Measurements from ENCODE around the gene HS6ST2.

GRCh38 chrX:132618810-132619209 is 339.6 kb downstream of the HS6ST2 start:
- TF ChIP-seq CTCF (IDR thresholded peaks at IDR 0.05) (no peak), POLR2AphosphoS5 (IDR thresholded peaks at IDR 0.05) (no peak), POLR2A (IDR thresholded peaks at IDR 0.05) (no peak), EP300 (IDR thresholded peaks at IDR 0.05; ENCODE audit: low read depth) (no peak)
